Measurements from ENCODE around the gene SAMD4B. TPM values are rescaled to one million over a fixed set of nuclear protein-coding genes. Genes with fewer than 3 reads are reported as not detected.

Gene SAMD4B
- total and polyA plus RNA-seq, 2 of the 8 experiments (the other 6 are each of a cell fraction or from before 2014, with no cell fraction given): 137 to 158 TPM

DNA sequence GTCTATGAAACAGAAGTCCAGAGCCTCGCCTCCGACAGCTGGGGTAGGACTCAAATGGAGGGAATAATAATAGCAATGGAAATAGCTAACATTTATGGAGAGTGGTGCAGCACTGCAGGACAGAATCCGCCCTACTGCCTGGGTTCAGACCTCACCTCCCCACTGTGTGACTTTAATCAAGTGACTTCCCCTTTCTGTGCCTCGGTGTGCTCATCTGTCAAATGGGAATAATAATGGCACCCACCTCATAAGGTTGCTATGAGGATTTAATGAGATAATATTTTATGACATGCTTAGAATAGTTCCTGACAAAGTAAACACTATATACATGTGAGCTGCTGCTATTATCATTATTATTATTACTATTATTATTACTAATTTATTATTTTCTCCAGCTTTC is 24.7 kb upstream of the SAMD4B start:
- H4K91ac ChIP-seq (replicated peaks; ENCODE audit: insufficient read length, low read length): no peak overlapping the region
- peaks cover 7% of the 10 kb centered on the region; the same call in 1 of the 2 replicates for H3K23me2 ChIP-seq (ENCODE audit: low read depth, low read length)
- no peak for FAIRE-seq
- no peak overlapping the region for H3K14ac ChIP-seq (ENCODE audit: insufficient read length)
- no peak overlapping the region for H2BK12ac ChIP-seq (ENCODE audit: low read depth, low read length)
- CTCF ChIA-PET (ENCODE audit: partially characterized antibody): interaction anchor here (0.7 kb wide), 1 partner anchor 12 kb away, joined by 4 read pairs; no protein-coding TSS in a partner anchor
- no peak overlapping the region for H3K9ac ChIP-seq (replicated peaks in 1 of 4; ENCODE audit: extremely low read depth in 1 of 4, low read depth in 3 of 4, low read length in 3 of 4)
- H2BK120ac ChIP-seq (replicated peaks; ENCODE audit: low read depth, low read length): no peak overlapping the region
- no peak overlapping the region for H2AFZ ChIP-seq (ENCODE audit: low read length)
- H3K36me3 ChIP-seq (ENCODE audit: control insufficient read depth in 2 of 4, insufficient read depth in 4 of 4, low read length in 3 of 4): peaks cover 0 to 15% (median 1%) of the 10 kb centered on the region in 4 experiments; a peak in 3 of 8 replicates
- WGBS, 2 experiments (ENCODE audit: extremely low coverage in 1 of 2, insufficient coverage in 1 of 2, insufficient read length in 1 of 2, insufficient replicate concordance in 2 of 2, low coverage in 1 of 2, low lambda C conversion rate in 2 of 2, missing lambda C conversion rate in 1 of 2): 91% methylated on average over 4 of the region's 4 CpGs; no CpG with 5 or more reads in 1 of the 2 experiments
- H2BK5ac ChIP-seq (ENCODE audit: low read depth, low read length): no peak overlapping the region
- H3K4me2 ChIP-seq (ENCODE audit: insufficient read depth in 1 of 2, low read depth in 2 of 2, low read length in 2 of 2): no peak overlapping the region
- H4K8ac ChIP-seq (ENCODE audit: extremely low read depth, insufficient read depth, low read length): no peak overlapping the region
- H4K20me1 ChIP-seq (replicated peaks in 1 of 2; ENCODE audit: control insufficient read depth in 1 of 2, insufficient read depth in 2 of 2, low read length in 2 of 2): peaks cover 0 to 7% of the 10 kb centered on the region in 2 experiments
- no peak overlapping the region for H4K5ac ChIP-seq (ENCODE audit: insufficient read length, low read depth, low read length)
- no peak overlapping the region for H3K4ac ChIP-seq (replicated peaks; ENCODE audit: insufficient read length, low read depth, low read length)
- H3K4me3 ChIP-seq (ENCODE audit: extremely low read depth in 1 of 4, insufficient read depth in 2 of 4, low read depth in 3 of 4, low read length in 4 of 4): no peak overlapping the region
- H3K27me3 ChIP-seq (replicated peaks in 1 of 4; ENCODE audit: control insufficient read depth in 3 of 4, extremely low read depth in 1 of 4, insufficient read depth in 3 of 4, low read length in 3 of 4): peaks cover 0 to 14% (median 12%) of the 10 kb centered on the region in 4 experiments; a peak in 4 of 7 replicates
- no peak overlapping the region for H3K18ac ChIP-seq (ENCODE audit: extremely low read depth, low read length)
- POLR2A ChIA-PET (ENCODE audit: partially characterized antibody): interaction anchor here (1.0 kb wide), 1 partner anchor 12 kb away, joined by 3 read pairs; no protein-coding TSS in a partner anchor
- H2BK15ac ChIP-seq (ENCODE audit: low read length): no peak overlapping the region
- H3K23ac ChIP-seq (ENCODE audit: insufficient read length): no peak overlapping the region
- H3K79me2 ChIP-seq (ENCODE audit: control insufficient read depth in 1 of 2, insufficient read depth in 2 of 2, low read length in 2 of 2): no peaks in the 10 kb centered on the region
- no peak overlapping the region for H3K56ac ChIP-seq (replicated peaks; ENCODE audit: insufficient read length, low read depth, low read length)
- no peaks in the 10 kb centered on the region for H3K9me3 ChIP-seq (ENCODE audit: insufficient read depth in 2 of 2, low read depth in 1 of 2, low read length in 1 of 2)
- no peaks in the 10 kb centered on the region for H3K79me1 ChIP-seq (ENCODE audit: low read depth, low read length)
- no peak overlapping the region for H2BK20ac ChIP-seq (ENCODE audit: low read length)
- no peak overlapping the region for H3K27ac ChIP-seq (ENCODE audit: low read depth, low read length)
- H3K4me1 ChIP-seq (replicated peaks in 1 of 4; ENCODE audit: control insufficient read depth in 3 of 4, insufficient read depth in 4 of 4, low read length in 3 of 4): peaks cover 2 to 8% (median 3%) of the 10 kb centered on the region in 4 experiments; a peak in 5 of 7 replicates
- H2AK5ac ChIP-seq (ENCODE audit: low read depth, low read length): no peak overlapping the region
- DNase-seq (ENCODE audit: low read depth in 1 of 2, low spot score in 2 of 2): no peak

All from H1 (cell line).